Colonic mucosa (tissue), 4 donors: Measurements from ENCODE around the gene MED26. TPM values are rescaled to one million over a fixed set of nuclear protein-coding genes. Genes with fewer than 3 reads are reported as not detected.
"Not testable (repeated sequence)": the region's sequence is repeated elsewhere in the genome, so short reads cannot be mapped to it uniquely, and the experiment has no call there.

Experiments
- DNase-seq: peaks from one replicate; pipeline ENCODE4 v3.0.0-alpha.2; 2020
- H3K27ac ChIP-seq: fragments of 200-600 bp; one replicate; pipeline ENCODE4 v1.8.0; 2021
- H3K27me3 ChIP-seq: fragments of 200-600 bp; one replicate; pipeline ENCODE4 v1.8.0; 2021
- H3K36me3 ChIP-seq: fragments of 200-600 bp; one replicate; pipeline ENCODE4 v1.8.0; 2021
- H3K4me1 ChIP-seq: fragments of 200-600 bp; one replicate; pipeline ENCODE4 v1.8.0; 2021; ENCODE audit warnings: mild to moderate bottlenecking
- H3K4me3 ChIP-seq: fragments of 200-600 bp; one replicate; pipeline ENCODE4 v1.8.0; 2021
- H3K9ac ChIP-seq, 2 donors: one replicate each; pipeline ENCODE4 v1.7.0; 2013; ENCODE audit warnings: control low read depth in 2 of 2, low read depth in 2 of 2, low read length in 2 of 2
- H3K9me3 ChIP-seq: fragments of 200-600 bp; one replicate; pipeline ENCODE4 v1.8.0; 2021
- intact Hi-C: fragments of 100-400 bp; cut with DNase I; formaldehyde crosslinking; loops from one replicate; pipeline ENCODE4 v1.14.1; 2022
- total RNA-seq, 2 donors: library from RNA; stranded (reverse); fragmentation: NEBNext Ultra II Directional in 1 of 2; extraction: Animal tissue kit (Norgen Biotek cat#: 25700) in 1 of 2; gene quantifications; one replicate each; pipeline ENCODE4 v1.2.1, GENCODE V29; 2021
- TF ChIP-seq, protein P1 (sequence below): fragments of 200-600 bp; IDR thresholded peaks from one replicate; pipeline ENCODE4 v1.8.0; 2022; ENCODE audit warnings: antibody characterized with exemption, mild to moderate bottlenecking
- donor health status: healthy.
- donor health status: DM: no; HTN: no; CAD: no.
- donor health status: DM: no; HTN: no; CAD: no.

Gene MED26, protein sequence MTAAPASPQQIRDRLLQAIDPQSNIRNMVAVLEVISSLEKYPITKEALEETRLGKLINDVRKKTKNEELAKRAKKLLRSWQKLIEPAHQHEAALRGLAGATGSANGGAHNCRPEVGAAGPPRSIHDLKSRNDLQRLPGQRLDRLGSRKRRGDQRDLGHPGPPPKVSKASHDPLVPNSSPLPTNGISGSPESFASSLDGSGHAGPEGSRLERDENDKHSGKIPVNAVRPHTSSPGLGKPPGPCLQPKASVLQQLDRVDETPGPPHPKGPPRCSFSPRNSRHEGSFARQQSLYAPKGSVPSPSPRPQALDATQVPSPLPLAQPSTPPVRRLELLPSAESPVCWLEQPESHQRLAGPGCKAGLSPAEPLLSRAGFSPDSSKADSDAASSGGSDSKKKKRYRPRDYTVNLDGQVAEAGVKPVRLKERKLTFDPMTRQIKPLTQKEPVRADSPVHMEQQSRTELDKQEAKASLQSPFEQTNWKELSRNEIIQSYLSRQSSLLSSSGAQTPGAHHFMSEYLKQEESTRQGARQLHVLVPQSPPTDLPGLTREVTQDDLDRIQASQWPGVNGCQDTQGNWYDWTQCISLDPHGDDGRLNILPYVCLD
- total RNA-seq = 10 to 100 TPM; 10.0 to 11.9 TPM

DNA sequence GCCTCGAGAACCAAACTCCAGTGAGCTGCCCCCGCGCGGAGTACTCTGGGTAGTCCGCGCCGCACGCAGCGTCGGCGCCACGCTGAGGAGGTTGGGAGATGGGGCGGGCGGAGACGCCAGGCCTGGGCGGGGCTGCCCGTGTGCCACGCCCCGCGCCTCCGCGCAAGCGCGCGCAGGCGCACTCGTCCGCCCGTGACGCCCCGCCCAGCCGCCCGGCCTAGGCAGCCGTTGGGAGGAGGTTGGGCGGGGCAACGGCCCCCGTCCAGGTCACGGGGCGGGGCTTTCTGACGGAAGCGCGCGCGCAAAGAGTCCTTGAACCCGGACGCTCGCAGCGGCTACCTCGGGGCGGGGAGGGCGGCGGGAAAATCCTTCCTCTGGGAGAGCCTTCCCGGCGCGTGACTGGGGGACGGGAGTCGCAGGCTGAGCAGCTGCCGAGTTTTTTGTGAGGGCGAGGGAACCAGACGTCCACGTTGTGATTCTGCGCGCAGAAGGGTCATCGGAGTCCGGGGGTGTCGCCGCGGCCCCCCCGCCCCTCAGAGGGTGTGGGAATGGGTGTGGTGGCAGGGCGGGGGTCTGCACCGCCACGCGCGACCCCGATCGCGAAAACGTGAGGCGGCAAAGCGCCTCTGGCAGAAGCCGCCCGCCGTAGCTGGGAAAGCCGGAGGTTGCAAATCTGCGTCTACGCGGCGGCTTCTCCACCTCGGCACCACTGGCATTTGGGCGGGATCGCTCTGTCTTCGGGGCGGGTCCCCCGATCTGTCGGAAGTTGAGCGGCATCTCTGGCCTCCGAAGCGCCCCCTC is at the start of gene MED26:
TSS of gene MED26 (minus strand) at position 22 of the 801 bp plus-strand sequence. CDS start 261 bp downstream, outside the sequence.
- no peaks in the 10 kb centered on the region for H3K36me3 ChIP-seq
- H3K4me1 ChIP-seq = no peaks in the 10 kb centered on the region
- peak; percentile 97 for DNase-seq
- H3K9ac ChIP-seq = peak within 1 kb of the TSS; percentile 94 to 97
- H3K9me3 ChIP-seq = no peaks in the 10 kb centered on the region
- peak within 1 kb of the TSS; percentile 89 for H3K27ac ChIP-seq
- H3K4me3 ChIP-seq = peak within 1 kb of the TSS; percentile 98
- no peaks in the 10 kb centered on the region for H3K27me3 ChIP-seq
- intact Hi-C loops = loop anchor here (5.0 kb wide), 1 partner anchor 56 kb away; the partner anchor contains the start of gene SLC35E1
- TF ChIP-seq, protein P1, sequence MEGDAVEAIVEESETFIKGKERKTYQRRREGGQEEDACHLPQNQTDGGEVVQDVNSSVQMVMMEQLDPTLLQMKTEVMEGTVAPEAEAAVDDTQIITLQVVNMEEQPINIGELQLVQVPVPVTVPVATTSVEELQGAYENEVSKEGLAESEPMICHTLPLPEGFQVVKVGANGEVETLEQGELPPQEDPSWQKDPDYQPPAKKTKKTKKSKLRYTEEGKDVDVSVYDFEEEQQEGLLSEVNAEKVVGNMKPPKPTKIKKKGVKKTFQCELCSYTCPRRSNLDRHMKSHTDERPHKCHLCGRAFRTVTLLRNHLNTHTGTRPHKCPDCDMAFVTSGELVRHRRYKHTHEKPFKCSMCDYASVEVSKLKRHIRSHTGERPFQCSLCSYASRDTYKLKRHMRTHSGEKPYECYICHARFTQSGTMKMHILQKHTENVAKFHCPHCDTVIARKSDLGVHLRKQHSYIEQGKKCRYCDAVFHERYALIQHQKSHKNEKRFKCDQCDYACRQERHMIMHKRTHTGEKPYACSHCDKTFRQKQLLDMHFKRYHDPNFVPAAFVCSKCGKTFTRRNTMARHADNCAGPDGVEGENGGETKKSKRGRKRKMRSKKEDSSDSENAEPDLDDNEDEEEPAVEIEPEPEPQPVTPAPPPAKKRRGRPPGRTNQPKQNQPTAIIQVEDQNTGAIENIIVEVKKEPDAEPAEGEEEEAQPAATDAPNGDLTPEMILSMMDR = no peak

DNA sequence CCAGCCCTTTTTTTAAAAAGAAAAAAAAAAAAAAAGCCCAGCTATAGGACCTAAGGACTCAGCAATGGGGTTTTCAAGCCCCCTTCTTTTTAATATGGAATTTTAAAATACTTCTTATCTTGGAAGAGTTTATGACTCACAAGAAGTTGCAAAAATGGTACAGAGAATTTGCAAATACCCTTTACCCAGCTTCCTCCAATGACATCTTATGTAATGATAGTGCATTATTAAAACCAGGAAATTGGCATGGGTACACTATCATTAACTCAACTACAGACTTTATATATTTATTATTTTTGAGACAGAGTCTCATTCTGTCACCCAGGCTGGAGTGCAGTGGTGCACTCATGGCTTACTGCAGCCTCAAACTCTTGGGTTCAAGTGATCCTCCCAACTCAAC is 49.1 kb upstream of the MED26 start:
- H3K4me3 ChIP-seq = no peak overlapping the region

DNA sequence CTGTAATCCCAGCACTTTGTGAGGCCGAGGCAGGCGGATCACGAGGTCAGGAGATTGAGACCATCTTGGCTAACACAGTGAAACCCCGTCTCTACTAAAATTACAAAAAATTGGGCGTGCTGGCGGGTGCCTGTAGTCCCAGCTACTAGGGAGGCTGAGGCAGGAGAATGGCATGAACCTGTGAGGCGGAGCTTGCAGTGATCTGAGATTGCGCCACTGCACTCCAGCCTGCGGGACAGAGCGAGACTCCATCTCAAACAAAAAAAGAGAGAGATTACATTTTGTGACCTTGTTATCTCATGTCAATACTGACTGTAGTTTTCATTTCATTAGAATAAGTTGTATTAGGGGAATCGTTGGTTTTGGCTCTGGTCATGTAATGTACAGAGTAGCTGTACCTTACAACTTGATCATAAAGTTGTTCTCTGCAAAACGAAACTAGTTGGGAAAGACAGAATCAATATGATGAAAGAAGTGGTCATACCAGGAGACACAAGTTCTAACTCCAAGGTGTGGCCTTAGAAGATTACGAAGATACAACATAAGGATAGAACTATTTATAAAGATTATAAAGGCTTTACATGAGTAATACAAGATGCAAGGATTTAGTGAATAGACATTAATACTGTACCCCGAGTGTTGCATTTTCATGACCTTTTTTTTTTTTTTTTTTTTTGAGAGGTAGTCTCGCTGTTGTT is 48.2 kb upstream of the MED26 start:
- no peaks in the 10 kb centered on the region for H3K27me3 ChIP-seq
- TF ChIP-seq, protein P1 = no peak
- H3K4me1 ChIP-seq = peaks cover 4% of the 10 kb centered on the region
- no peaks in the 10 kb centered on the region for H3K9me3 ChIP-seq
- H3K27ac ChIP-seq = no peak overlapping the region
- H3K9ac ChIP-seq = no peak overlapping the region
- H3K4me3 ChIP-seq = no peak overlapping the region
- intact Hi-C loops = no loop called here
- H3K36me3 ChIP-seq = peaks cover 3% of the 10 kb centered on the region
- no peak for DNase-seq

More for the DNA sequence above, 49.1 kb upstream of the MED26 start:
- no peak overlapping the region for H3K9ac ChIP-seq
- TF ChIP-seq, protein P1 = no peak
- peaks cover 3% of the 10 kb centered on the region for H3K36me3 ChIP-seq
- no peaks in the 10 kb centered on the region for H3K27me3 ChIP-seq
- intact Hi-C loops = no loop called here
- H3K27ac ChIP-seq = no peak overlapping the region
- no peaks in the 10 kb centered on the region for H3K4me1 ChIP-seq
- DNase-seq = no peak
- no peaks in the 10 kb centered on the region for H3K9me3 ChIP-seq

DNA sequence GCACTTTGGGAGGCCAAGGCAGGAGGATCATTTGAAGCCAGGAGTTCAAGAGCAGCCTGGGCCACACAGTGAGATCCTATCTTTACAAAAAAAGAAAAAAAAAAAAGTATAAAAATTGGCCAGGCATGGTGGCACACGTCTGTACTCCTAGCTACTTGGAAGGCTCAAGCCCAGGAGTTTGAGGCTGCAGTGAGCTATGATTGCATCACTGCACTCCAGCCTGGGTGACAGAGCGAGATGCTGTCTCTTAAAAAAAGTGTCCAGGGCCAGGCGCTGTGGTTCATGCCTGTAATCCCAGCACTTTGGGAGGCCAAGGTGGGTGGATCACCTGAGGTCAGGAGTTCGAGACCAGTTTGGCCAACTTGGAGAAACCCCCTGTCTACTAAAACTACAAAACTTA is 45.8 kb upstream of the MED26 start:
- H3K4me1 ChIP-seq, H3K27ac ChIP-seq, intact Hi-C loops, H3K36me3 ChIP-seq, H3K9ac ChIP-seq, H3K9me3 ChIP-seq, DNase-seq, H3K4me3 ChIP-seq, H3K27me3 ChIP-seq: not testable (repeated sequence)

DNA sequence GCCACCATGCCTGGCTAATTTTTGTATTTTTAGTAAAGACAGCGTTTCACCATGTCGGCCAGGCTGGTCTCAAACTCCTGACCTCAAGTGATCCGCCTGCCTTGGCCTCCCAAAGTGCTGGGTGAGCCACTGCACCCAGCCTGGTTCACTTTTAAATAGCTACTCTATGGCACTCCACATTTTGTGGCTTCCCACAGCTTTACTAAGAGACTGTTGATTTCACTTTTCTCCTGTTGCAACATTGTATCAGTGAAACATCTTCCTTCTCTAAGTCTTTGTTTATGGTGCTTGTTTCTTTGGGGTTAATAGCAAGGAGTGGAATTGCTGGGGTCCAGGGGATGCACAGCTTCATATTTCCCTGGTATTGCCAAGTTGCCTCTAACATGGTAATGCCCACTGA is 45.2 kb upstream of the MED26 start:
- Histone ChIP-seq H3K27me3 (no peaks in the 10 kb centered on the region), H3K27ac (no peak overlapping the region), H3K36me3 (no peaks in the 10 kb centered on the region), H3K9me3 (no peaks in the 10 kb centered on the region), H3K4me1 (peaks cover 4% of the 10 kb centered on the region), H3K9ac (no peak overlapping the region), H3K4me3 (no peak overlapping the region)
- DNase-seq = no peak
- intact Hi-C loops = no loop called here
- TF ChIP-seq, protein P1 = no peak
